ENCODE data around the gene NRIP1. TPM values are rescaled to one million over a fixed set of nuclear protein-coding genes. Genes with fewer than 3 reads are reported as not detected.
"Not testable (repeated sequence)": the region's sequence is repeated elsewhere in the genome, so short reads cannot be mapped to it uniquely, and the experiment has no call there.

The NRIP1 gene
- total RNA-seq, 4 donors from 2014 or later = 37.2 to 86.3 (median 60.7) TPM

DNA sequence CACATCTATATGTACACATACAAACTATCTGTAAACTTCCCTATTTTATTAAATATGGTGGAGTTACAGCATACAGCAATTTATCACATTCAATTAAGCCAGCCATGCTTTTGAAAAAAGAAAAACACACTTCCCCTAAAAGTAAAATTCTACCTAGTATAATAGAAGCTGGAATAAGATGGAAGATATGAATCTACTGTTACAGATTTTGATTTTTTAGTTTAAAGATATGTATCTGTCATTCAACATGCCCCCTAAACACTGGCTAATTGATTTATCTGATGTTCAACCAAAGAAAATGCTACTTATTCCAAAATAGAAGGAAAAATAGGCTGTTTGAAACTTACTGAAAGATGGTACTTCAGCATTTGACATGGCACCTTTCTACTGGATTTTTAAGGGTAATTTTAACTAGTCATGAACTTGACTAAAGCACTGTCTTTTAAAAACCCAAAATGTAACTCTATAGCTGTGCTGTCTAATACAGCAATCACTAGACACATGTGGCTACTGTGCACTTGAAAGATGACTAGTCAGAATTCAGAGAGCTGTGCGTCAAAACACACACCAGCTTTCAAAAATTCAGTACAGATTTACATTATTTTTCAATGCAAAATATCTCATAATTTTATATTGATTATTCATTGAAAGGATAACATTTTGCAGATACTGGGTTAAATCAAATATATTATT lies 25.0 kb downstream of the NRIP1 start:
- TF ChIP-seq, protein P1, sequence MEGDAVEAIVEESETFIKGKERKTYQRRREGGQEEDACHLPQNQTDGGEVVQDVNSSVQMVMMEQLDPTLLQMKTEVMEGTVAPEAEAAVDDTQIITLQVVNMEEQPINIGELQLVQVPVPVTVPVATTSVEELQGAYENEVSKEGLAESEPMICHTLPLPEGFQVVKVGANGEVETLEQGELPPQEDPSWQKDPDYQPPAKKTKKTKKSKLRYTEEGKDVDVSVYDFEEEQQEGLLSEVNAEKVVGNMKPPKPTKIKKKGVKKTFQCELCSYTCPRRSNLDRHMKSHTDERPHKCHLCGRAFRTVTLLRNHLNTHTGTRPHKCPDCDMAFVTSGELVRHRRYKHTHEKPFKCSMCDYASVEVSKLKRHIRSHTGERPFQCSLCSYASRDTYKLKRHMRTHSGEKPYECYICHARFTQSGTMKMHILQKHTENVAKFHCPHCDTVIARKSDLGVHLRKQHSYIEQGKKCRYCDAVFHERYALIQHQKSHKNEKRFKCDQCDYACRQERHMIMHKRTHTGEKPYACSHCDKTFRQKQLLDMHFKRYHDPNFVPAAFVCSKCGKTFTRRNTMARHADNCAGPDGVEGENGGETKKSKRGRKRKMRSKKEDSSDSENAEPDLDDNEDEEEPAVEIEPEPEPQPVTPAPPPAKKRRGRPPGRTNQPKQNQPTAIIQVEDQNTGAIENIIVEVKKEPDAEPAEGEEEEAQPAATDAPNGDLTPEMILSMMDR (IDR thresholded peaks at IDR 0.05) = no peak
- ATAC-seq (ENCODE audit: low FRiP score) (no peak), DNase-seq (ENCODE audit: low spot score) (no peak)

DNA sequence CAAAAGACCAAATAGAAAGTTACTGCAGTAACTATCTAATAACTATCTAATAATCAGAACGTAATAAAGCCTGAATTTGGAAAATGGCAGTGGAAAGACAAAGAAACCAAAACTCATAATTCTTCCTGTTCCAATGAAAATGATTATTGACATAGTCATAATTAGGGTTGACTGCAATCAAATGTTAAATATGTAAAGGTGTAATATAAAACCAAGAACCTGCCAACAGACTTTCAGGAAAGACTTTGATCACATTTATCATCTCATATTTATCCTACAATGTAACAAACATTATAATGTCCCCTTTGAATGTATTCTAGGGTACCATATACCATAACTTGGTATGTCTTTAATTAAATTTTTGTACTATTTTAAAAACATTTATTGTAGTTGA lies 26.9 kb downstream of the NRIP1 start:
- DNase-seq (ENCODE audit: low spot score) = no peak
- no peak for ATAC-seq (ENCODE audit: low FRiP score)
- TF ChIP-seq, protein P1 (IDR thresholded peaks at IDR 0.05) = no peak

DNA sequence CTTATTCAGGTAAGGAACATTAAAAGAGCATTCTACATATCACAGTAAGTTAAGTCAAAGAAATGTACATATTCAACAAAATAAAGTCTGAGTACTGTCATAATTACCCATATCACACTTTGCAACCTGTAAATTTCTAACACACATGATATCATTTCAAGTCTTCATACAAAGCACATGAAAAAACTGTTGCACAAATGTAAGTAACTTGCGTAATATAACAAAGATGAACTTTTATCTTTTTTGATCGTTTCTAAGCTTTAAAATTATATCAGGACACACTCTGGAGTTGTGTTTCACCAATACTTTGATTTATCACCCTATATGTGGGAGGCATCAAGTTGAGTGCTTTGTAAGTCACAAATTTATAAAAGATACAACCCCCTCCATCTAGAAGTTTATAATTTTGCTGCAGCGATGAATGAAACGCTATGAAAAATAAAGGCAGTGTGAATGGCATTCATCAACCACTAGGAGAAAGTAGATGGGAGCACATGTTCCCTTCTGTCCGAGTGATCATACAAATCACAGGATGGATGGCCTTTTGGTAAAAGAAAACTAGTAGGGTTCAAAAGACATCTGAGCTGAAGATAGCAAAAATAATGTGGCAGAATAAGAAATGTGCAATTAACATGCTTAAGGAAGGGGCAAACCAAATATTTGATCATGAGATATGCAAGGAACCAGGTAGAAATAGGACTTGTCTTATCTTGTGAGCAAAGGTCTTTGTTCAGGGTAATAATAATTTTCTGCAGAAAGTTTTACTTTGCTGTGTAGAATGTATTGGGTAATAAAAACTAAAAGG lies 27.5 kb downstream of the NRIP1 start:
- DNase-seq (ENCODE audit: low spot score) (no peak), ATAC-seq (ENCODE audit: low FRiP score) (no peak)
- TF ChIP-seq, protein P1 (IDR thresholded peaks at IDR 0.05) = no peak

DNA sequence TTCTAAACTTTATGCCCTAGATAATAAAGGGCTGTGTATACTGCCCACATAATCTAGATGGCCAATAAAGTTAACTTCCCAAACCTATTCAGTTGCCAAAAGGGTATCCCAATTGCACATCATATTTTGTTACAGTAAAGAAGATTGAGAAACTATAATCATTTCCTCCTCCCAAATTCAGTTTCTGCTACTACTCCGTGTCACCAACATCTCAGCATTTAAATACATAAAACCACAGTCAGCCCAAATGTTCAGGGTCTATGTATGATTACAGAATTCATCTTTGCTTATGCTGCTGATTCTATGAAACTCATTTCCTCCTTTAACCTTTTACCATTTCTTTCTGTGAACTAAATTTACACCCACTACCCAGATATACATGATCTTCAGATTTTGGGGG lies 28.6 kb downstream of the NRIP1 start:
- no peak for DNase-seq (ENCODE audit: low spot score)
- TF ChIP-seq, protein P1 (IDR thresholded peaks at IDR 0.05) = no peak
- ATAC-seq (ENCODE audit: low FRiP score) = no peak

DNA sequence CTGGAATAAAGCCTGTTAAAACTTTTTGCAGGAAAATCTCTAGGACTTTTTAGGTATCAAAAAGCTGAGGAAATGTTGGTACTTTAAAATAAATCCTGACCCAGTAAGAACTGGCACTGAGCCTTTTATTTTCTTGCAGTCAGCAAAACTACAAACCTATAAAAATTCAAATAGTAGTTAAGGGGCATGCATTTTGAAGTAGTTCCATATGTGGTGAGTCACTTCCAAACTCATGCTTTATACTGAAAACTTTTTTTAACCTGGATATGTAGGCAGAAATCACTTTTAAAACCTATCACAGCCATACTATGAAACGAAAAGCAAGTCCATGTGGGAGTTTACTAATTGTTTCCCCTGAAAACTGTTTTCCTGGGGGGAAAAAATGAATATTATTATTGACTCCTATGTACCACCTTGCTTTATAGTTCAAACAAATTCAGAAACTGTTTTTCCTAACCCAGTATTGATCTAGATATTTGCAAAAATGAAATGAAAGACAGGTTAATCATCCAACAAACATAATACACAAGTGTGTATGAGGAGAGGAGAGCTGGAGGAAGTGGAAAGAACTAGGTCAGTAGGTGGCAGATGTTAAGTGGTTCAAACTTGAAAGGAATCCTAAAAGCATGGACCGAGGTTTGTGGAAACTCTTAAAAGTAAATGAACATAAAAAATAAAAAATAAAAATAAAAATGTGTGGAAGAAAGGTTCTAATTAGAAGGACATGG lies 30.5 kb downstream of the NRIP1 start:
- ATAC-seq (ENCODE audit: low FRiP score) = no peak
- no peak for DNase-seq (ENCODE audit: low spot score)
- TF ChIP-seq, protein P1 (IDR thresholded peaks at IDR 0.05) = no peak

DNA sequence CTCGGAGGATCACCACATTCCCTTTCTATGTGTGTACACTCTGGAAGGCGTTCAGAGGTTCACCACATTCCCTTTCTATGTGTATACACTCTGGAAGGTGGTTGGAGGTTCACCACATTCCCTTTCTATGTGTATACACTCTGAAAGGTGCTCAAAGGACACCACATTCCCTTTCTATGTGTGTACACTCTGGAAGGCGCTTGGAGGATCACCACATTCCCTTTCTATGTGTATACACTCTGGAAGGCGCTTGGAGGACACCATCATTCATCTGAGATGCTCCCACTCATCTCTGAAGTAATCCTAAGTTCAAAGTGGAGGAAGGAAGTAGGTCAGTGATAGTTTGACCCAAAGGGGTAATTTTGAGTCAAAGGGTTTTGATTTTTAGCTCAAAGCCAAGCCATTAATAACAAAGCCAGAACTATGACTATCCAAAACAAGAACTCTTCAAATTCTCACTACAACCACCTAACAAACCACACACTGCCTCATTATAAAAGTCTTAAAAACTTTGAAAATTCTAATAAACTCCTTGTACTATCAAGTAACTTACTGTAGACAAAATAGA lies 32.9 kb downstream of the NRIP1 start:
- DNase-seq (ENCODE audit: low spot score) (no peak), ATAC-seq (ENCODE audit: low FRiP score) (no peak)

DNA sequence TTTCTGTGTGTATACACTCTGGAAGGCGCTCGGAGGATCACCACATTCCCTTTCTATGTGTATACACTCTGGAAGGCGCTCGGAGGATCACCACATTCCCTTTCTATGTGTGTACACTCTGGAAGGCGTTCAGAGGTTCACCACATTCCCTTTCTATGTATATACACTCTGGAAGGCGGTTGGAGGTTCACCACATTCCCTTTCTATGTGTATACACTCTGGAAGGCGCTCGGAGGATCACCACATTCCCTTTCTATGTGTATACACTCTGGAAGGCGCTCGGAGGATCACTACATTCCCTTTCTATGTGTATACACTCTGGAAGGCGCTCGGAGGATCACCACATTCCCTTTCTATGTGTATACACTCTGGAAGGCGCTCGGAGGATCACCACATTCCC lies 33.4 kb downstream of the NRIP1 start:
- ATAC-seq (ENCODE audit: low FRiP score); DNase-seq (ENCODE audit: low spot score): not testable (repeated sequence)

More for the DNA sequence above, 32.9 kb downstream of the NRIP1 start:
- TF ChIP-seq, protein P1 (IDR thresholded peaks at IDR 0.05) = no peak

DNA sequence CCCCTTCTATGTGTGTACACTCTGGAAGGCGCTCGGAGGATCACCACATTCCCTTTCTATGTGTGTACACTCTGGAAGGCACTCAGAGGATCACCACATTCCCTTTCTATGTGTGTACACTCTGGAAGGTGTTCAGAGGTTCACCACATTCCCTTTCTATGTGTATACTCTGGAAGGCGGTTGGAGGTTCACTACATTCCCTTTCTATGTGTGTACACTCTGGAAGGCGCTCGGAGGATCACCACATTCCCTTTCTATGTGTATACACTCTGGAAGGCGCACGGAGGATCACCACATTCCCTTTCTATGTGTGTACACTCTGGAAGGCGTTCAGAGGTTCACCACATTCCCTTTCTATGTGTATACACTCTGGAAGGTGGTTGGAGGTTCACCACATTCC lies 33.9 kb downstream of the NRIP1 start:
- DNase-seq (ENCODE audit: low spot score); ATAC-seq (ENCODE audit: low FRiP score): not testable (repeated sequence)
